IMR-90 (cell line): Measurements from ENCODE around the gene RNF148. TPM values are rescaled to one million over a fixed set of nuclear protein-coding genes. Genes with fewer than 3 reads are reported as not detected.

Experiments used
- ATAC-seq: fragments of 200-7000 bp; cut with Tn5 transposase; 2 replicates; pipeline ENCODE4 v1.9.1; 2020; ENCODE audit warnings: low read depth, mild to moderate bottlenecking, moderate library complexity
- BruUV-seq: library from RNA; stranded (reverse); fragments of 400-500 nt; replicated peaks from 2 replicates; lab custom pipeline; 2021; lab: Mats Ljungman, UMichigan
- CTCF ChIA-PET: fragments of 300-600 bp; formaldehyde crosslinking; extraction: SDS; loops from one replicate; lab custom pipeline; 2021; ENCODE audit warnings: antibody characterized with exemption; lab: Yijun Ruan, JAX
- POLR2A ChIA-PET: fragments of 300-600 bp; sonication (Branson Sonifier 250); formaldehyde crosslinking; loops from one replicate; lab custom pipeline; 2022; ENCODE audit warnings: antibody characterized with exemption; ENCODE audit not compliant: unreplicated experiment; lab: Charles Lee
- DNase-seq: peaks from one replicate; pipeline ENCODE4 v3.0.0; 2013
- H2AFZ ChIP-seq: replicated peaks from 2 replicates; pipeline ENCODE3; 2013; ENCODE audit warnings: low read length, mild to moderate bottlenecking; ENCODE audit not compliant: poor library complexity
- H2AK5ac ChIP-seq: 2 replicates; pipeline ENCODE4 v1.6.1; 2013; ENCODE audit warnings: low read depth, low read length, inconsistent platforms
- H2AK9ac ChIP-seq: replicated peaks from 2 replicates; pipeline ENCODE3; 2013; ENCODE audit warnings: mild to moderate bottlenecking, low read depth, low read length, moderate library complexity; ENCODE audit not compliant: poor library complexity
- H2BK120ac ChIP-seq: 2 replicates; pipeline ENCODE4 v1.6.1; 2013; ENCODE audit warnings: low read depth, low read length, inconsistent platforms
- H2BK15ac ChIP-seq: 3 replicates; pipeline ENCODE4 v1.6.1; 2013; ENCODE audit warnings: low read depth, low read length, inconsistent platforms
- H2BK20ac ChIP-seq: 2 replicates; pipeline ENCODE4 v1.6.1; 2013; ENCODE audit warnings: low read depth, mild to moderate bottlenecking, inconsistent platforms, low read length, moderate library complexity
- H2BK5ac ChIP-seq: 2 replicates; pipeline ENCODE4 v1.6.1; 2013; ENCODE audit warnings: mild to moderate bottlenecking, low read depth, low read length, inconsistent platforms; ENCODE audit not compliant: poor library complexity, severe bottlenecking
- H3K14ac ChIP-seq: replicated peaks from 2 replicates; pipeline ENCODE4 v1.6.1; 2013; ENCODE audit warnings: low read depth, low read length, inconsistent platforms
- H3K18ac ChIP-seq: 2 replicates; pipeline ENCODE4 v1.6.1; 2013; ENCODE audit warnings: low read depth, low read length, control low read depth
- H3K23ac ChIP-seq: 2 replicates; pipeline ENCODE4 v1.6.1; 2013; ENCODE audit warnings: low read depth, low read length, inconsistent platforms
- H3K27ac ChIP-seq: 2 replicates; pipeline ENCODE4 v1.5.1; 2013; ENCODE audit warnings: mild to moderate bottlenecking, control low read depth, low read length; ENCODE audit not compliant: insufficient read depth
- H3K27me3 ChIP-seq: 2 replicates; pipeline ENCODE4 v1.6.1; 2013; ENCODE audit warnings: low read length; ENCODE audit not compliant: control insufficient read depth, insufficient read depth
- H3K36me3 ChIP-seq: 2 replicates; pipeline ENCODE4 v1.6.1; 2013; ENCODE audit warnings: low read length, mixed read lengths; ENCODE audit not compliant: control insufficient read depth, insufficient read depth
- H3K4ac ChIP-seq: 2 replicates; pipeline ENCODE4 v1.6.1; 2013; ENCODE audit warnings: low read depth, low read length, inconsistent platforms
- H3K4me1 ChIP-seq: 2 replicates; pipeline ENCODE4 v1.6.1; 2013; ENCODE audit warnings: low read length, mixed read lengths; ENCODE audit not compliant: control insufficient read depth, insufficient read depth
- H3K4me2 ChIP-seq: 2 replicates; pipeline ENCODE4 v1.6.1; 2013; ENCODE audit warnings: low read depth, mild to moderate bottlenecking, control low read depth, low read length, moderate library complexity
- H3K4me3 ChIP-seq: 2 replicates; pipeline ENCODE4 v1.5.1; 2013; ENCODE audit warnings: low read depth, mild to moderate bottlenecking, control low read depth, low read length, moderate library complexity; ENCODE audit not compliant: insufficient read depth
- H3K56ac ChIP-seq: 2 replicates; pipeline ENCODE4 v1.6.1; 2013; ENCODE audit warnings: low read length, inconsistent platforms; ENCODE audit not compliant: insufficient read depth; ENCODE audit errors: extremely low read depth
- H3K79me1 ChIP-seq, 2 experiments: 2 replicates each; pipeline ENCODE4 v1.6.1; 2013; ENCODE audit warnings: low read length in 2 of 2, inconsistent platforms in 1 of 2, low read depth in 1 of 2
- H3K9ac ChIP-seq: 2 replicates; pipeline ENCODE4 v1.6.1; 2013; ENCODE audit warnings: low read depth, low read length, control low read depth
- H3K9me1 ChIP-seq: 2 replicates; pipeline ENCODE4 v1.6.1; 2013; ENCODE audit warnings: low read length, inconsistent platforms; ENCODE audit not compliant: insufficient read depth
- H3K9me3 ChIP-seq: 2 replicates; pipeline ENCODE4 v1.6.1; 2013; ENCODE audit warnings: low read length; ENCODE audit not compliant: control insufficient read depth, insufficient read depth
- H4K20me1 ChIP-seq: 2 replicates; pipeline ENCODE4 v1.6.1; 2013; ENCODE audit warnings: low read length, inconsistent platforms; ENCODE audit not compliant: insufficient read depth
- H4K5ac ChIP-seq: 2 replicates; pipeline ENCODE4 v1.6.1; 2013; ENCODE audit warnings: mild to moderate bottlenecking, low read depth, low read length, control low read depth
- H4K8ac ChIP-seq, 2 experiments: 2 replicates each; pipeline ENCODE4 v1.6.1; 2013; ENCODE audit warnings: low read depth in 2 of 2, low read length in 2 of 2, control low read depth in 1 of 2, inconsistent platforms in 1 of 2
- H4K91ac ChIP-seq: 2 replicates; pipeline ENCODE4 v1.6.1; 2013; ENCODE audit warnings: low read depth, low read length, inconsistent platforms; ENCODE audit not compliant: insufficient read depth
- BHLHE40 ChIP-seq: fragments of 150-350 bp; IDR thresholded peaks from 2 replicates; pipeline ENCODE4 v1.6.1; 2016; ENCODE audit warnings: mild to moderate bottlenecking, low read depth, low read length
- CEBPB ChIP-seq: IDR thresholded peaks from 2 replicates; pipeline ENCODE4 v1.6.1; 2012; ENCODE audit warnings: low read depth, low read length, improper control_type of control experiment
- FOS ChIP-seq: fragments of 150-350 bp; IDR thresholded peaks from 2 replicates; pipeline ENCODE4 v1.6.1; 2016; ENCODE audit warnings: low read depth, low read length
- RFX5 ChIP-seq: IDR thresholded peaks from 2 replicates; pipeline ENCODE4 v1.8.0; 2012; ENCODE audit warnings: low read depth, mild to moderate bottlenecking, low read length, moderate library complexity
- WGBS, 2 experiments: methylation state at CpG; one replicate each; pipeline versions ENCODE4 v1.1.5 to v1.1.7; 2013; ENCODE audit warnings: missing lambda C conversion rate in 2 of 2; ENCODE audit not compliant: insufficient read length in 1 of 2; ENCODE audit errors: extremely low coverage in 2 of 2; 5-methylcytosine and 5-hydroxymethylcytosine counted together
- dilution Hi-C: fragments of 300-500 bp; cut with HindIII; formaldehyde crosslinking; loops from one replicate; pipeline ENCODE4 v1.14.3; 2018; ENCODE audit warnings: low sequenced_read_pairs; ENCODE audit not compliant: unreplicated experiment
- in situ Hi-C: fragments of 300-500 bp; cut with MboI; formaldehyde crosslinking; loops from 3 replicates; pipeline ENCODE4 v1.14.3; 2019; ENCODE audit warnings: low sequenced_read_pairs, inconsistent platforms, mixed read lengths
- intact Hi-C: fragments of 100-400 bp; cut with micrococcal nuclease; formaldehyde crosslinking; loops from 2 replicates; pipeline ENCODE4 v1.10.0; 2022
- polyA plus RNA-seq, 3 experiments: library from polyadenylated mRNA; depleted of rRNA; stranded (reverse); fragments of >200 nt; gene quantifications; 2 replicates each; pipeline ENCODE4 v1.2.3, GENCODE V29; 2012; ENCODE audit warnings: low replicate concordance in 1 of 3
- total RNA-seq: library from RNA; depleted of rRNA; stranded (reverse); fragments of >200 nt; gene quantifications from 2 replicates; pipeline ENCODE4 v1.2.3, GENCODE V29; 2012

RNF148 gene
- total and polyA plus RNA-seq, 2 of the 4 experiments (the other 2 are of a cell fraction), result not detected

GRCh38 chr7:122709930-122710646 is 7.4 kb upstream of the RNF148 start:
- H3K4me2 ChIP-seq, result no peak overlapping the region
- H3K79me1 ChIP-seq, result no peaks in the 10 kb centered on the region
- no peak overlapping the region for H3K14ac ChIP-seq
- WGBS, 2 experiments, result no CpG with 5 or more reads among the region's 7 CpGs
- intact Hi-C loops (no loop called here), dilution Hi-C loops (no loop called here), in situ Hi-C loops (no loop called here)
- H3K9ac ChIP-seq, result no peak overlapping the region
- no peak overlapping the region for H3K4ac ChIP-seq
- H3K4me1 ChIP-seq, result no peaks in the 10 kb centered on the region
- H4K8ac ChIP-seq, result no peak overlapping the region
- no peak overlapping the region for H4K91ac ChIP-seq
- H2AK5ac ChIP-seq, result no peak overlapping the region
- H2BK15ac ChIP-seq, result no peak overlapping the region
- ChIA-PET CTCF (no interaction called here), POLR2A (no interaction called here)
- H3K23ac ChIP-seq, result no peak overlapping the region
- H4K20me1 ChIP-seq, result no peaks in the 10 kb centered on the region
- no peak for DNase-seq
- H3K18ac ChIP-seq, result no peak overlapping the region
- TF ChIP-seq BHLHE40, result no peak
- TF ChIP-seq RFX5, result no peak
- no peak for TF ChIP-seq CEBPB
- no peak for TF ChIP-seq FOS
- H3K27ac ChIP-seq, result no peak overlapping the region
- H2AK9ac ChIP-seq, result no peak overlapping the region
- no peak overlapping the region for H3K4me3 ChIP-seq
- H4K5ac ChIP-seq, result no peak overlapping the region
- H3K56ac ChIP-seq, result no peak overlapping the region
- no peak overlapping the region for H2BK20ac ChIP-seq
- H2AFZ ChIP-seq, result no peak overlapping the region
- no peaks in the 10 kb centered on the region for H3K9me1 ChIP-seq
- no peaks in the 10 kb centered on the region for H3K36me3 ChIP-seq
- BruUV-seq, result no TSS peak
- H3K27me3 ChIP-seq, result no peaks in the 10 kb centered on the region
- H2BK5ac ChIP-seq, result no peak overlapping the region
- H3K9me3 ChIP-seq, result no peaks in the 10 kb centered on the region; the same call in 1 of the 2 replicates
- no peak overlapping the region for H2BK120ac ChIP-seq
- ATAC-seq, result no peak
